Liver (tissue), 9 donors: ENCODE measurements around the gene CHRNB2. TPM values are rescaled to one million over a fixed set of nuclear protein-coding genes. Genes with fewer than 3 reads are reported as not detected.

Source experiments
- DNase-seq: peaks from one replicate; pipeline ENCODE4 v3.0.0-alpha.2; 2017; ENCODE audit warnings: low spot score
- H3K27ac ChIP-seq, 2 donors: one replicate each; pipeline ENCODE4 v1.7.0; 2013; ENCODE audit warnings: inconsistent platforms in 2 of 2, low read length in 2 of 2, control low read depth in 1 of 2, low read depth in 1 of 2, mild to moderate bottlenecking in 1 of 2
- H3K27me3 ChIP-seq, 4 donors: one replicate each; pipeline versions ENCODE4 v1.6.1 to v1.7.0; 2013; ENCODE audit warnings: low read length in 3 of 4, inconsistent platforms in 1 of 4, mild to moderate bottlenecking in 1 of 4, moderate library complexity in 1 of 4; ENCODE audit not compliant: control insufficient read depth in 4 of 4, insufficient read depth in 4 of 4
- H3K36me3 ChIP-seq, 4 donors: one replicate each; pipeline versions ENCODE4 v1.6.1 to v1.7.0; 2013; ENCODE audit warnings: low read length in 3 of 4, mild to moderate bottlenecking in 3 of 4, low read depth in 1 of 4, moderate library complexity in 1 of 4; ENCODE audit not compliant: control insufficient read depth in 4 of 4, insufficient read depth in 3 of 4
- H3K4me1 ChIP-seq, 4 donors: one replicate each; pipeline versions ENCODE4 v1.6.1 to v1.7.0; 2013; ENCODE audit warnings: low read length in 3 of 4, mild to moderate bottlenecking in 3 of 4, moderate library complexity in 1 of 4; ENCODE audit not compliant: control insufficient read depth in 4 of 4, insufficient read depth in 4 of 4
- H3K4me3 ChIP-seq, 3 donors: one replicate each; pipeline versions ENCODE4 v1.6.1 to v1.7.0; 2013; ENCODE audit warnings: low read length in 3 of 3, control low read depth in 1 of 3, low read depth in 1 of 3, mild to moderate bottlenecking in 1 of 3
- H3K9ac ChIP-seq, 2 donors: one replicate each; pipeline ENCODE4 v1.7.0; 2013; ENCODE audit warnings: low read length in 2 of 2, mild to moderate bottlenecking in 2 of 2, moderate library complexity in 2 of 2, control low read depth in 1 of 2, low read depth in 1 of 2
- H3K9me3 ChIP-seq, 4 donors: one replicate each; pipeline versions ENCODE4 v1.6.1 to v1.7.0; 2013; ENCODE audit warnings: low read length in 3 of 4; ENCODE audit not compliant: control insufficient read depth in 4 of 4
- EGR1 ChIP-seq, 2 donors: IDR thresholded peaks; 2 replicates each; pipeline ENCODE4 v1.6.1; 2016 to 2018; ENCODE audit warnings: antibody characterized with exemption in 2 of 2, low read depth in 2 of 2
- FOXA1 ChIP-seq: IDR thresholded peaks from 2 replicates; pipeline ENCODE4 v1.6.1; 2016; ENCODE audit warnings: antibody characterized with exemption
- FOXA2 ChIP-seq: IDR thresholded peaks from 2 replicates; pipeline ENCODE4 v1.6.1; 2016; ENCODE audit warnings: antibody characterized with exemption
- GABPA ChIP-seq, 2 donors: IDR thresholded peaks in 1 of 2; conservative IDR thresholded peaks in 1 of 2; 2 replicates each; pipeline ENCODE4 v1.6.1; 2016; ENCODE audit warnings: antibody characterized with exemption in 2 of 2, mild to moderate bottlenecking in 1 of 2, moderate library complexity in 1 of 2
- HNF4A ChIP-seq, 2 donors: conservative IDR thresholded peaks; 2 replicates each; pipeline ENCODE4 v1.6.1; 2016; ENCODE audit warnings: antibody characterized with exemption in 2 of 2, mild to moderate bottlenecking in 2 of 2
- HNF4G ChIP-seq: IDR thresholded peaks from 2 replicates; pipeline ENCODE4 v1.6.1; 2016; ENCODE audit warnings: antibody characterized with exemption
- JUND ChIP-seq, 2 donors: IDR thresholded peaks; 2 replicates each; pipeline ENCODE4 v1.6.1; 2016; ENCODE audit warnings: antibody characterized with exemption in 2 of 2
- NR2F2 ChIP-seq: IDR thresholded peaks from 2 replicates; pipeline ENCODE4 v1.6.1; 2016; ENCODE audit warnings: antibody characterized with exemption
- RAD21 ChIP-seq, 2 donors: IDR thresholded peaks; 2 replicates each; pipeline ENCODE4 v1.6.1; 2016; ENCODE audit warnings: antibody characterized with exemption in 2 of 2, mild to moderate bottlenecking in 2 of 2
- RXRA ChIP-seq, 2 donors: IDR thresholded peaks; 2 replicates each; pipeline ENCODE4 v1.6.1; 2017 to 2018; ENCODE audit warnings: antibody characterized with exemption in 2 of 2, mild to moderate bottlenecking in 1 of 2
- SP1 ChIP-seq: IDR thresholded peaks from 2 replicates; pipeline ENCODE4 v1.6.1; 2018; ENCODE audit warnings: antibody characterized with exemption, mild to moderate bottlenecking
- TAF1 ChIP-seq: conservative IDR thresholded peaks from 2 replicates; pipeline ENCODE4 v1.6.1; 2016; ENCODE audit warnings: antibody characterized with exemption, mild to moderate bottlenecking
- WGBS: extraction: QIAGEN DNeasy Blood & Tissue Kit; methylation state at CpG from one replicate; pipeline ENCODE4 v1.1.7; 2013; 5-methylcytosine and 5-hydroxymethylcytosine counted together
- polyA plus RNA-seq, 2 donors: library from polyadenylated mRNA; stranded (reverse) in 1 of 2; unstranded in 1 of 2; fragments of 200-250 nt in 1 of 2; fragments of >200 nt in 1 of 2; fragmentation: Nextera tagmentation in 1 of 2; extraction: Ambion mirVana in 1 of 2; gene quantifications; one replicate each; pipeline versions ENCODE4 v1.2.1 to v1.2.3, GENCODE V29; 2013 to 2015
- total RNA-seq, 2 donors: library from RNA; depleted of rRNA; stranded (reverse); fragments of >200 nt; gene quantifications; one replicate each; pipeline ENCODE4 v1.2.3, GENCODE V29; 2014
- TF ChIP-seq, protein P1 (sequence below): IDR thresholded peaks from 2 replicates; pipeline ENCODE4 v1.6.1; 2016; ENCODE audit warnings: antibody characterized with exemption, mild to moderate bottlenecking
- TF ChIP-seq, protein P2 (sequence below): fragments of 150-350 bp; IDR thresholded peaks from 2 replicates; pipeline ENCODE4 v1.5.1; 2017; ENCODE audit warnings: improper control_type of control experiment, low read depth, low read length; ENCODE audit not compliant: missing input control
- TF ChIP-seq, protein P3 (sequence below): IDR thresholded peaks from 2 replicates; pipeline ENCODE4 v1.6.1; 2016; ENCODE audit warnings: antibody characterized with exemption
- TF ChIP-seq, protein P4 (sequence below): IDR thresholded peaks from 2 replicates; pipeline ENCODE4 v1.6.1; 2016; ENCODE audit warnings: antibody characterized with exemption
- TF ChIP-seq, protein P5 (sequence below): IDR thresholded peaks from 2 replicates; pipeline ENCODE4 v1.6.1; 2016; ENCODE audit warnings: antibody characterized with exemption
- donor health status: healthy.
- donor health status: healthy.
- donor health status: healthy.
- donor health status: healthy.
- donor health status: healthy.

Gene CHRNB2
- total and polyA plus RNA-seq, 4 donors, result under 0.01 to 0.06 (median 0.01) TPM; not detected in 1

DNA sequence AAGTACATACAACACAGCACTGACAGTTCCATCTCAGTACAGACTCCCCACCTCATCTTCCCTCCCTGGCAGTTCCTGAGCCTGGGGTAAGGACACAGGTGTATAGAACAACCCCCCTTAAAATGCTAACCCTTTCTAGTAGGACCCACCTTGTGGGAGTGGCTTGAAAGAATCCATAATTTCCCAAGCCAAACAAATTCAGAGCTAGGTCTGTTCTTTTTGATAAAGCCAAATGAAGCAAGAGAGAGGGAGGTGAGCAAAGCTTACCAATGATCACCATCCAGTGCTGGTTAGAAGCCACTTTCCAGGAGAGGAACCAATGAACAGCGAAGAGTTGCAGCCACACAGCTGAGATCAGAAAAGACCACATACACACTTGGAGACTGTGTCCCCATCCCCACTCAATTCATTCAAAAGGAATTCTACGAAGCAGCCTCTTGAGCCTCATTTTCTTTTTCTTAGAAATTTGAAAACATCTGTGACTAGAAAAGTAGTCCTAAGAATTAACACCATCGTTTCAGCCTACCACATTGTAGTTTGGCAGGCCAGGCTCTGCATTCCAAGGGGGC is 18.3 kb upstream of the CHRNB2 start:
- Histone ChIP-seq H3K9me3 (no peaks in the 10 kb centered on the region), H3K27ac (no peak overlapping the region), H3K36me3 (peaks cover 18 to 53% (median 42%) of the 10 kb centered on the region in 4 donors), H3K4me1 (peaks cover 12 to 45% (median 37%) of the 10 kb centered on the region in 4 donors), H3K27me3 (no peaks in the 10 kb centered on the region), H3K9ac (no peak overlapping the region), H3K4me3 (no peak overlapping the region)
- DNase-seq, result no peak
- TF ChIP-seq SP1, result no peak
- TF ChIP-seq HNF4G, result no peak
- no peak for TF ChIP-seq GABPA (IDR thresholded peaks at IDR 0.05 in 1 of 2, conservative IDR thresholded peaks at IDR 0.05 in 1 of 2)
- no peak for TF ChIP-seq JUND (IDR thresholded peaks at IDR 0.05)
- TF ChIP-seq, protein P1, sequence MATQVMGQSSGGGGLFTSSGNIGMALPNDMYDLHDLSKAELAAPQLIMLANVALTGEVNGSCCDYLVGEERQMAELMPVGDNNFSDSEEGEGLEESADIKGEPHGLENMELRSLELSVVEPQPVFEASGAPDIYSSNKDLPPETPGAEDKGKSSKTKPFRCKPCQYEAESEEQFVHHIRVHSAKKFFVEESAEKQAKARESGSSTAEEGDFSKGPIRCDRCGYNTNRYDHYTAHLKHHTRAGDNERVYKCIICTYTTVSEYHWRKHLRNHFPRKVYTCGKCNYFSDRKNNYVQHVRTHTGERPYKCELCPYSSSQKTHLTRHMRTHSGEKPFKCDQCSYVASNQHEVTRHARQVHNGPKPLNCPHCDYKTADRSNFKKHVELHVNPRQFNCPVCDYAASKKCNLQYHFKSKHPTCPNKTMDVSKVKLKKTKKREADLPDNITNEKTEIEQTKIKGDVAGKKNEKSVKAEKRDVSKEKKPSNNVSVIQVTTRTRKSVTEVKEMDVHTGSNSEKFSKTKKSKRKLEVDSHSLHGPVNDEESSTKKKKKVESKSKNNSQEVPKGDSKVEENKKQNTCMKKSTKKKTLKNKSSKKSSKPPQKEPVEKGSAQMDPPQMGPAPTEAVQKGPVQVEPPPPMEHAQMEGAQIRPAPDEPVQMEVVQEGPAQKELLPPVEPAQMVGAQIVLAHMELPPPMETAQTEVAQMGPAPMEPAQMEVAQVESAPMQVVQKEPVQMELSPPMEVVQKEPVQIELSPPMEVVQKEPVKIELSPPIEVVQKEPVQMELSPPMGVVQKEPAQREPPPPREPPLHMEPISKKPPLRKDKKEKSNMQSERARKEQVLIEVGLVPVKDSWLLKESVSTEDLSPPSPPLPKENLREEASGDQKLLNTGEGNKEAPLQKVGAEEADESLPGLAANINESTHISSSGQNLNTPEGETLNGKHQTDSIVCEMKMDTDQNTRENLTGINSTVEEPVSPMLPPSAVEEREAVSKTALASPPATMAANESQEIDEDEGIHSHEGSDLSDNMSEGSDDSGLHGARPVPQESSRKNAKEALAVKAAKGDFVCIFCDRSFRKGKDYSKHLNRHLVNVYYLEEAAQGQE, result no peak
- TF ChIP-seq, protein P2, sequence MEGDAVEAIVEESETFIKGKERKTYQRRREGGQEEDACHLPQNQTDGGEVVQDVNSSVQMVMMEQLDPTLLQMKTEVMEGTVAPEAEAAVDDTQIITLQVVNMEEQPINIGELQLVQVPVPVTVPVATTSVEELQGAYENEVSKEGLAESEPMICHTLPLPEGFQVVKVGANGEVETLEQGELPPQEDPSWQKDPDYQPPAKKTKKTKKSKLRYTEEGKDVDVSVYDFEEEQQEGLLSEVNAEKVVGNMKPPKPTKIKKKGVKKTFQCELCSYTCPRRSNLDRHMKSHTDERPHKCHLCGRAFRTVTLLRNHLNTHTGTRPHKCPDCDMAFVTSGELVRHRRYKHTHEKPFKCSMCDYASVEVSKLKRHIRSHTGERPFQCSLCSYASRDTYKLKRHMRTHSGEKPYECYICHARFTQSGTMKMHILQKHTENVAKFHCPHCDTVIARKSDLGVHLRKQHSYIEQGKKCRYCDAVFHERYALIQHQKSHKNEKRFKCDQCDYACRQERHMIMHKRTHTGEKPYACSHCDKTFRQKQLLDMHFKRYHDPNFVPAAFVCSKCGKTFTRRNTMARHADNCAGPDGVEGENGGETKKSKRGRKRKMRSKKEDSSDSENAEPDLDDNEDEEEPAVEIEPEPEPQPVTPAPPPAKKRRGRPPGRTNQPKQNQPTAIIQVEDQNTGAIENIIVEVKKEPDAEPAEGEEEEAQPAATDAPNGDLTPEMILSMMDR, result no peak
- TF ChIP-seq, protein P3, sequence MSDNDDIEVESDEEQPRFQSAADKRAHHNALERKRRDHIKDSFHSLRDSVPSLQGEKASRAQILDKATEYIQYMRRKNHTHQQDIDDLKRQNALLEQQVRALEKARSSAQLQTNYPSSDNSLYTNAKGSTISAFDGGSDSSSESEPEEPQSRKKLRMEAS, result no peak
- no peak for TF ChIP-seq TAF1
- TF ChIP-seq, protein P4, sequence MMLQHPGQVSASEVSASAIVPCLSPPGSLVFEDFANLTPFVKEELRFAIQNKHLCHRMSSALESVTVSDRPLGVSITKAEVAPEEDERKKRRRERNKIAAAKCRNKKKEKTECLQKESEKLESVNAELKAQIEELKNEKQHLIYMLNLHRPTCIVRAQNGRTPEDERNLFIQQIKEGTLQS, result no peak
- TF ChIP-seq EGR1 (IDR thresholded peaks at IDR 0.05; ENCODE audit: low read depth in 2 of 2), result no peak
- TF ChIP-seq RXRA (IDR thresholded peaks at IDR 0.05), result no peak
- TF ChIP-seq FOXA2, result no peak
- TF ChIP-seq, protein P5, sequence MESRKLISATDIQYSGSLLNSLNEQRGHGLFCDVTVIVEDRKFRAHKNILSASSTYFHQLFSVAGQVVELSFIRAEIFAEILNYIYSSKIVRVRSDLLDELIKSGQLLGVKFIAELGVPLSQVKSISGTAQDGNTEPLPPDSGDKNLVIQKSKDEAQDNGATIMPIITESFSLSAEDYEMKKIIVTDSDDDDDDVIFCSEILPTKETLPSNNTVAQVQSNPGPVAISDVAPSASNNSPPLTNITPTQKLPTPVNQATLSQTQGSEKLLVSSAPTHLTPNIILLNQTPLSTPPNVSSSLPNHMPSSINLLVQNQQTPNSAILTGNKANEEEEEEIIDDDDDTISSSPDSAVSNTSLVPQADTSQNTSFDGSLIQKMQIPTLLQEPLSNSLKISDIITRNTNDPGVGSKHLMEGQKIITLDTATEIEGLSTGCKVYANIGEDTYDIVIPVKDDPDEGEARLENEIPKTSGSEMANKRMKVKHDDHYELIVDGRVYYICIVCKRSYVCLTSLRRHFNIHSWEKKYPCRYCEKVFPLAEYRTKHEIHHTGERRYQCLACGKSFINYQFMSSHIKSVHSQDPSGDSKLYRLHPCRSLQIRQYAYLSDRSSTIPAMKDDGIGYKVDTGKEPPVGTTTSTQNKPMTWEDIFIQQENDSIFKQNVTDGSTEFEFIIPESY, result no peak
- no peak for TF ChIP-seq FOXA1
- no peak for TF ChIP-seq HNF4A (conservative IDR thresholded peaks at IDR 0.05)
- TF ChIP-seq NR2F2, result no peak
- no peak for TF ChIP-seq RAD21 (IDR thresholded peaks at IDR 0.05)
- WGBS, result 71% methylated on average over 3 of the region's 3 CpGs
